SK-N-SH (cell line): Measurements from ENCODE around the gene FAM89B. TPM values are rescaled to one million over a fixed set of nuclear protein-coding genes. Genes with fewer than 3 reads are reported as not detected.

ENCODE experiments used
- CTCF ChIA-PET: fragments of 300-600, 350-600 bp; formaldehyde crosslinking; extraction: SDS; loops from one replicate; lab custom pipeline; 2021; lab: Yijun Ruan, JAX
- POLR2A ChIA-PET: fragments of 350-600 bp; sonication (Branson Sonifier 250); formaldehyde crosslinking; extraction: SDS; loops from one replicate; lab custom pipeline; 2020; ENCODE audit warnings: antibody characterized with exemption, inconsistent platforms; lab: Yijun Ruan, JAX
- DNase-seq: peaks from one replicate; pipeline ENCODE4 v3.0.0; 2012
- H2AFZ ChIP-seq: fragments of 200-600 bp; sonication (generic); 2 replicates; pipeline ENCODE4 v1.8.1; 2016; ENCODE audit warnings: antibody characterized with exemption, mild to moderate bottlenecking, low read depth
- H3F3A ChIP-seq: fragments of 200-600 bp; sonication (generic); replicated peaks from 2 replicates; pipeline ENCODE3; 2016; ENCODE audit warnings: antibody characterized with exemption, mild to moderate bottlenecking; ENCODE audit not compliant: insufficient read depth
- H3K27ac ChIP-seq, 2 experiments: fragments of 200-500 bp in 1 of 2; fragments of 200-600 bp in 1 of 2; sonication (Bioruptor generic) in 1 of 2; sonication (generic), shearing (Covaris generic) in 1 of 2; 2 replicates each; pipeline versions ENCODE4 v1.5.1 to v1.6.1; 2014 to 2016; ENCODE audit warnings: low read depth in 2 of 2, inconsistent platforms in 1 of 2, low read length in 1 of 2, mild to moderate bottlenecking in 1 of 2, mixed read lengths in 1 of 2
- H3K27me3 ChIP-seq: fragments of 200-600 bp; sonication (generic), shearing (Covaris generic); 2 replicates; pipeline ENCODE4 v1.6.1; 2016; ENCODE audit warnings: mixed run types; ENCODE audit not compliant: insufficient read depth
- H3K36me3 ChIP-seq, 2 experiments: fragments of 200-500 bp in 1 of 2; fragments of 200-600 bp in 1 of 2; sonication (Bioruptor generic) in 1 of 2; sonication (generic) in 1 of 2; replicated peaks in 1 of 2; 2 replicates each; pipeline versions ENCODE3 to v1.5.1; 2014 to 2016; ENCODE audit warnings: low read length in 1 of 2, mild to moderate bottlenecking in 1 of 2; ENCODE audit not compliant: insufficient read depth in 2 of 2, control insufficient read depth in 1 of 2
- H3K4me1 ChIP-seq, 2 experiments: fragments of 200-500 bp in 1 of 2; fragments of 200-600 bp in 1 of 2; sonication (Bioruptor generic) in 1 of 2; sonication (generic), shearing (Covaris generic) in 1 of 2; 2 replicates each; pipeline versions ENCODE4 v1.5.1 to v1.6.1; 2014 to 2016; ENCODE audit warnings: low read depth in 1 of 2, low read length in 1 of 2, mixed run types in 1 of 2; ENCODE audit not compliant: insufficient read depth in 2 of 2, control insufficient read depth in 1 of 2
- H3K4me2 ChIP-seq: fragments of 200-600 bp; sonication (generic), shearing (Covaris generic); 2 replicates; pipeline ENCODE4 v1.6.1; 2017; ENCODE audit warnings: mixed run types
- H3K4me3 ChIP-seq, 2 experiments: fragments of 200-500 bp in 1 of 2; fragments of 200-600 bp in 1 of 2; sonication (Bioruptor generic) in 1 of 2; sonication (generic), shearing (Covaris generic) in 1 of 2; 2 replicates each; pipeline versions ENCODE4 v1.5.1 to v1.8.1; 2014 to 2016; ENCODE audit warnings: low read depth in 2 of 2, inconsistent platforms in 1 of 2, low read length in 1 of 2, mild to moderate bottlenecking in 1 of 2, mixed read lengths in 1 of 2, moderate library complexity in 1 of 2
- H3K79me2 ChIP-seq: fragments of 200-600 bp; sonication (generic); 2 replicates; pipeline ENCODE4 v1.8.1; 2017; ENCODE audit warnings: mild to moderate bottlenecking; ENCODE audit not compliant: insufficient read depth
- H3K9ac ChIP-seq: fragments of 200-600 bp; sonication (generic); 2 replicates; pipeline ENCODE4 v1.6.1; 2017; ENCODE audit warnings: mixed run types
- H3K9me2 ChIP-seq: fragments of 200-600 bp; sonication (generic); 2 replicates; pipeline ENCODE4 v1.6.1; 2017; ENCODE audit warnings: mixed run types
- H3K9me3 ChIP-seq: fragments of 200-600 bp; sonication (generic); 2 replicates; pipeline ENCODE4 v1.6.1; 2017; ENCODE audit warnings: mixed run types, mild to moderate bottlenecking, moderate library complexity
- H4K20me1 ChIP-seq: fragments of 200-600 bp; sonication (generic); 2 replicates; pipeline ENCODE4 v1.6.1; 2017; ENCODE audit warnings: mild to moderate bottlenecking, mixed run types; ENCODE audit not compliant: insufficient read depth
- ELF1 ChIP-seq: IDR thresholded peaks from 2 replicates; pipeline ENCODE4 v1.4.0; 2012
- FOSL2 ChIP-seq: IDR thresholded peaks from 2 replicates; pipeline ENCODE4 v1.4.0; 2012; ENCODE audit warnings: low read depth, mild to moderate bottlenecking, moderate library complexity, borderline replicate concordance
- GATA2 ChIP-seq: sonication (generic); formaldehyde crosslinking; IDR thresholded peaks from 2 replicates; pipeline ENCODE4 v1.5.0; 2020; ENCODE audit warnings: mild to moderate bottlenecking, missing genetic modification reagents
- JUND ChIP-seq: IDR thresholded peaks from 2 replicates; pipeline ENCODE4 v1.4.0; 2012
- MXI1 ChIP-seq: IDR thresholded peaks from 2 replicates; pipeline ENCODE4 v1.6.1; 2012; ENCODE audit warnings: mild to moderate bottlenecking, low read depth, low read length, improper control_type of control experiment
- RAD21 ChIP-seq: IDR thresholded peaks from 2 replicates; pipeline ENCODE4 v1.6.1; 2012; ENCODE audit warnings: mild to moderate bottlenecking, low read length
- REST ChIP-seq: IDR thresholded peaks from 2 replicates; pipeline ENCODE4 v1.6.1; 2012; ENCODE audit warnings: mild to moderate bottlenecking, low read depth, low read length, moderate library complexity
- RFX5 ChIP-seq: IDR thresholded peaks from 2 replicates; pipeline ENCODE4 v1.6.1; 2012; ENCODE audit warnings: mild to moderate bottlenecking, improper control_type of control experiment, low read length
- TCF12 ChIP-seq: IDR thresholded peaks from 2 replicates; pipeline ENCODE4 v1.4.0; 2012
- USF2 ChIP-seq: fragments of 150-350 bp; IDR thresholded peaks from 2 replicates; pipeline ENCODE4 v1.6.1; 2017; ENCODE audit warnings: antibody characterized with exemption, low read length, low read depth, borderline replicate concordance
- YY1 ChIP-seq: IDR thresholded peaks from 2 replicates; pipeline ENCODE4 v1.4.0; 2012; ENCODE audit warnings: low read depth, mild to moderate bottlenecking
- WGBS: methylation state at CpG from one replicate; pipeline ENCODE4 v1.1.6; 2017; ENCODE audit warnings: low lambda C conversion rate; 5-methylcytosine and 5-hydroxymethylcytosine counted together
- polyA plus RNA-seq, 3 experiments: library from polyadenylated mRNA; depleted of rRNA; stranded (reverse); fragments of >200 nt; gene quantifications; 2 replicates each; pipeline ENCODE4 v1.2.3, GENCODE V29; 2012

FAM89B gene
- polyA plus RNA-seq, 1 of the 3 experiments (the other 2 are of a cell fraction) = 65.3 TPM

- Histone ChIP-seq H3K4me1 (peaks cover 0 to 7% of the 10 kb centered on the region in 2 experiments; a peak in 1 of 4 replicates), H3K9ac (no peak overlapping the region), H3K9me3 (no peaks in the 10 kb centered on the region), H3K4me3 (no peak overlapping the region), H3K36me3 (peaks cover 11 to 43% of the 10 kb centered on the region in 2 experiments), H3K27me3 (no peaks in the 10 kb centered on the region), H4K20me1 (0 out of 2 replicates have a peak, but pooled peaks cover 3% of the 10 kb centered on the region), H3K27ac (no peak overlapping the region; a peak in 1 of 4 replicates), H3K4me2 (no peak overlapping the region), H3F3A (peaks cover 11% of the 10 kb centered on the region), H2AFZ (no peak overlapping the region), H3K79me2 (no peaks in the 10 kb centered on the region), H3K9me2 (no peaks in the 10 kb centered on the region)
- no peak for DNase-seq
- CTCF ChIA-PET = interaction anchor here (3.6 to 13.3 kb wide), 3 partner anchors 7 to 43 kb away, joined by 18 to 216 read pairs (median 22); partner anchors contain the start of genes FAM89B and KCNK7
- 94% methylated on average over 8 of the region's 8 CpGs for WGBS
- TF ChIP-seq ELF1 = no peak
- no peak for TF ChIP-seq RFX5
- no peak for TF ChIP-seq YY1
- TF ChIP-seq USF2 = no peak
- POLR2A ChIA-PET = interaction anchor here (0.7 kb wide), 1 partner anchor 12 kb away, joined by 3 read pairs; no protein-coding TSS in a partner anchor
These were observed 11.8 kb downstream of the FAM89B start for GRCh38 chr11:65584106-65584505.

- Histone ChIP-seq H3K4me3 (no peak overlapping the region), H3K79me2 (no peaks in the 10 kb centered on the region), H3K27me3 (no peaks in the 10 kb centered on the region), H2AFZ (no peak overlapping the region), H3K9me3 (no peaks in the 10 kb centered on the region), H4K20me1 (0 out of 2 replicates have a peak, but pooled peaks cover 3% of the 10 kb centered on the region), H3F3A (peaks cover 11% of the 10 kb centered on the region), H3K36me3 (peaks cover 6 to 37% of the 10 kb centered on the region in 2 experiments), H3K27ac (no peak overlapping the region), H3K9me2 (no peaks in the 10 kb centered on the region), H3K4me1 (peaks cover 0 to 7% of the 10 kb centered on the region in 2 experiments; a peak in 1 of 4 replicates), H3K9ac (no peak overlapping the region), H3K4me2 (no peak overlapping the region)
- POLR2A ChIA-PET = no interaction called here
- TF ChIP-seq JUND (no peak), FOSL2 (no peak), TCF12 (no peak), MXI1 (no peak), REST (no peak), RAD21 (no peak), GATA2 (no peak)
- 92% methylated on average over 22 of the region's 46 CpGs for WGBS
- CTCF ChIA-PET = interaction anchor here (3.6 to 12.8 kb wide), 3 partner anchors 7 to 44 kb away, joined by 18 to 216 read pairs (median 22); partner anchors contain the start of genes EHBP1L1 and FAM89B
- DNase-seq = peak; percentile 41
These were observed 12.4 kb downstream of the FAM89B start for GRCh38 chr11:65584723-65585171.
